Measurements from ENCODE around the gene ZNF778. TPM values are rescaled to one million over a fixed set of nuclear protein-coding genes. Genes with fewer than 3 reads are reported as not detected.

ZNF778 gene
- total RNA-seq, 2 donors from 2014 or later, result 17.1 to 27.2 TPM

DNA sequence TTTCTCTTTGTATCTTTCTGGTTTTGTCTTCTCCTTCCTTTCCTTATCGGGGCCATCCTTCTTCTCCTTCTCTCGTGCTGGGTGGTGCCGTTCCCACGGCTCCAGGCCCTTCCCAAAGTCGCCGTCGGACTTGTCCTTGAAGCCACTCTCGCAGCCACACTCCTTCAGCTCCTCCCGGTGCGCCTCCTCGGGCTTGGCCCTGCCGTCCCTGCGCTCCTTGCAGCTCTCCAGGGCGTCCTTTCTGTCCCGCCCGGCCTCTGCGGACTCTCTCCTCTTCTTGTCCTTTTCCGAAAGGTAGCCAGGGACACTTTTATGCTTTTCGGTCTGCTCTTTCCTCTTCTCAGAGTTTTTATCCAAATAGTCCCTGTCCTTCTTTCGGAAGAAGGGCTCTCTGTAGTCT lies 65.9 kb downstream of the ZNF778 start:
- no peak for DNase-seq (ENCODE audit: low spot score)
- no peaks in the 10 kb centered on the region for H3K27me3 ChIP-seq (replicated peaks; ENCODE audit: insufficient read depth)
- no peak for ATAC-seq (ENCODE audit: insufficient number of reproducible peaks, low FRiP score, low read depth)
- no peaks in the 10 kb centered on the region for H3K9me3 ChIP-seq
- peaks cover 56% of the 10 kb centered on the region for H3K36me3 ChIP-seq
- TF ChIP-seq, protein P1, sequence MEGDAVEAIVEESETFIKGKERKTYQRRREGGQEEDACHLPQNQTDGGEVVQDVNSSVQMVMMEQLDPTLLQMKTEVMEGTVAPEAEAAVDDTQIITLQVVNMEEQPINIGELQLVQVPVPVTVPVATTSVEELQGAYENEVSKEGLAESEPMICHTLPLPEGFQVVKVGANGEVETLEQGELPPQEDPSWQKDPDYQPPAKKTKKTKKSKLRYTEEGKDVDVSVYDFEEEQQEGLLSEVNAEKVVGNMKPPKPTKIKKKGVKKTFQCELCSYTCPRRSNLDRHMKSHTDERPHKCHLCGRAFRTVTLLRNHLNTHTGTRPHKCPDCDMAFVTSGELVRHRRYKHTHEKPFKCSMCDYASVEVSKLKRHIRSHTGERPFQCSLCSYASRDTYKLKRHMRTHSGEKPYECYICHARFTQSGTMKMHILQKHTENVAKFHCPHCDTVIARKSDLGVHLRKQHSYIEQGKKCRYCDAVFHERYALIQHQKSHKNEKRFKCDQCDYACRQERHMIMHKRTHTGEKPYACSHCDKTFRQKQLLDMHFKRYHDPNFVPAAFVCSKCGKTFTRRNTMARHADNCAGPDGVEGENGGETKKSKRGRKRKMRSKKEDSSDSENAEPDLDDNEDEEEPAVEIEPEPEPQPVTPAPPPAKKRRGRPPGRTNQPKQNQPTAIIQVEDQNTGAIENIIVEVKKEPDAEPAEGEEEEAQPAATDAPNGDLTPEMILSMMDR (IDR thresholded peaks at IDR 0.05), result no peak
- no peak overlapping the region for H3K4me3 ChIP-seq
- H3K27ac ChIP-seq, result no peak overlapping the region
- H3K4me1 ChIP-seq (ENCODE audit: control insufficient read depth in 1 of 2, low read depth in 2 of 2), result no peaks in the 10 kb centered on the region

DNA sequence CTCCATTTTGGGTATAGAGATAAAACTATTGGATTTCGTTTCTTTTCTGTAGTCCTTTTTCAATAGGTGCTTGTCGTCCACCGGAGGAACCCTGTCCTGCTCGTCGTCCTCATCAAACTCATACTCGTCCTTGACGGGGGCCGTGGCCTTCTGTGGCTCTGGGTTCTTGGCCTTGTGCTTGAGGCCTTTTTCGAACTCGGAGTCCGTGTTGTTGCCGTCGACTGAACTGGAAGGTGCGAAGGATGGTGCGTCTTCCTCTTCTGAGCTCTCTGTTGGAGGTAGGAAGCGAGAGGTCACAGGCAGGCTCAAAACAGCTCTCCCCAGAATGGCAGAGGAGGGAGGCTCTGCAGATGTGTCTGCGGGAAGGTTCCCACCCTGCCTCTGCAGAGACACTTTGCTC lies 67.9 kb downstream of the ZNF778 start:
- Histone ChIP-seq H3K36me3 (peaks cover 51% of the 10 kb centered on the region), H3K9me3 (no peaks in the 10 kb centered on the region), H3K4me1 (ENCODE audit: control insufficient read depth in 1 of 2, low read depth in 2 of 2) (no peaks in the 10 kb centered on the region), H3K27me3 (replicated peaks; ENCODE audit: insufficient read depth) (no peaks in the 10 kb centered on the region), H3K27ac (no peak overlapping the region), H3K4me3 (no peak overlapping the region)
- ATAC-seq (ENCODE audit: insufficient number of reproducible peaks, low FRiP score, low read depth) (no peak), DNase-seq (ENCODE audit: low spot score) (no peak)
- TF ChIP-seq, protein P1 (IDR thresholded peaks at IDR 0.05), result no peak

DNA sequence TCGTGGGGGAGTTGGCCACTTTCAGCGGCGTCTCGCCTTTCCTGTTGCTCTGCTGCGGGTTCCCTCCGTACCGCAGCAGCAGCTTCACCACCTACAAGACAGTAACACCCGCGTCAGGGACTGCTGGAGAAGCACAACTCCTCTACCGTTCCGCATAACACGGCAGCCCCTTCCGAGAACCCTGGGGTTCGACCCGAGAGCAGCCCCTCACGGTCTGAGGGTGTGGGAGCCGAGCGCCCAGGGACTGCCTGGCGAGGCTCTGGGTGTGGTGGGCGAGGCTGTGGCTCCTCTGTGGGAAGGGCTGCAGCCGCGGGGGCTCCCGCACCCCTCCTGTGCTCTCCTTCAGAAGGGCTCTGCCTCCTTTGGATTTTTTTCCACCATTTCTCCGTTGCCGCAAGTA lies 68.6 kb downstream of the ZNF778 start:
- Histone ChIP-seq H3K27me3 (replicated peaks; ENCODE audit: insufficient read depth) (no peaks in the 10 kb centered on the region), H3K4me3 (no peak overlapping the region), H3K4me1 (ENCODE audit: control insufficient read depth in 1 of 2, low read depth in 2 of 2) (no peaks in the 10 kb centered on the region), H3K9me3 (no peaks in the 10 kb centered on the region), H3K27ac (no peak overlapping the region), H3K36me3 (peaks cover 48% of the 10 kb centered on the region)
- ATAC-seq (ENCODE audit: insufficient number of reproducible peaks, low FRiP score, low read depth) (no peak), DNase-seq (ENCODE audit: low spot score) (no peak)
- TF ChIP-seq, protein P1 (IDR thresholded peaks at IDR 0.05), result no peak

Other genes with a start within 250 kb of the ZNF778 start
- gene CBFA2T3, start 240.5 kb upstream of the ZNF778 start, total RNA-seq, result 1 to 10 TPM; 3.9 to 6.6 TPM
- gene ACSF3, start 123.9 kb upstream of the ZNF778 start, total RNA-seq, result 10 to 100 TPM; 24.1 to 41.7 TPM
- 1 to 10 TPM in 1 of 2 donors, not detected in 1; 1.4 TPM for gene CDH15, start 46.0 kb upstream of the ZNF778 start, total RNA-seq
- under 1 TPM in 1 of 2 donors, not detected in 1; 0.81 TPM for gene SLC22A31, start 17.2 kb upstream of the ZNF778 start, total RNA-seq